H1 (cell line): ENCODE measurements around the gene SBF2. TPM values are rescaled to one million over a fixed set of nuclear protein-coding genes. Genes with fewer than 3 reads are reported as not detected.

Source experiments
- CTCF ChIA-PET: fragments of 300-600 bp; sonication (Branson Sonifier 250); formaldehyde crosslinking; loops from one replicate; lab custom pipeline; 2021; ENCODE audit not compliant: partially characterized antibody; lab: Charles Lee
- POLR2A ChIA-PET: fragments of 300-600 bp; sonication (Branson Sonifier 250); formaldehyde crosslinking; loops from one replicate; lab custom pipeline; 2021; ENCODE audit warnings: inconsistent platforms; ENCODE audit not compliant: partially characterized antibody; lab: Charles Lee
- DNase-seq, 2 experiments: peaks; one replicate each; pipeline versions ENCODE4 v3.0.0 to v3.0.0-alpha.2; 2010 to 2022; ENCODE audit warnings: low spot score in 2 of 2, low read depth in 1 of 2, mixed read lengths in 1 of 2
- FAIRE-seq: peaks from 2 replicates; lab custom pipeline; 2011; peaks lifted over from hg19 to GRCh38; lab: Jason Lieb, UNC
- H2AFZ ChIP-seq: 2 replicates; pipeline ENCODE4 v1.8.1; 2012; ENCODE audit warnings: low read length, inconsistent platforms
- H2AK5ac ChIP-seq: 2 replicates; pipeline ENCODE4 v1.6.1; 2013; ENCODE audit warnings: low read depth, low read length
- H2BK120ac ChIP-seq: replicated peaks from 2 replicates; pipeline ENCODE3; 2013; ENCODE audit warnings: low read depth, low read length, inconsistent platforms
- H2BK12ac ChIP-seq: 2 replicates; pipeline ENCODE4 v1.6.1; 2013; ENCODE audit warnings: low read depth, low read length
- H2BK15ac ChIP-seq: 2 replicates; pipeline ENCODE4 v1.6.1; 2013; ENCODE audit warnings: low read length
- H2BK20ac ChIP-seq: 2 replicates; pipeline ENCODE4 v1.6.1; 2013; ENCODE audit warnings: low read length
- H2BK5ac ChIP-seq: 2 replicates; pipeline ENCODE4 v1.6.1; 2013; ENCODE audit warnings: low read depth, low read length
- H3K14ac ChIP-seq: 2 replicates; pipeline ENCODE4 v1.6.1; 2013; ENCODE audit warnings: inconsistent platforms; ENCODE audit not compliant: insufficient read length
- H3K18ac ChIP-seq: 2 replicates; pipeline ENCODE4 v1.6.1; 2013; ENCODE audit warnings: low read length; ENCODE audit errors: extremely low read depth
- H3K23ac ChIP-seq: 2 replicates; pipeline ENCODE4 v1.6.1; 2013; ENCODE audit warnings: inconsistent platforms; ENCODE audit not compliant: insufficient read length
- H3K23me2 ChIP-seq: 2 replicates; pipeline ENCODE4 v1.6.1; 2013; ENCODE audit warnings: low read depth, low read length
- H3K27ac ChIP-seq: 2 replicates; pipeline ENCODE4 v1.6.1; 2011; ENCODE audit warnings: low read depth, low read length, inconsistent platforms
- H3K27me3 ChIP-seq, 4 experiments: replicated peaks in 1 of 4; 1 replicate in 1 of 4; 2 replicates in 3 of 4; pipeline versions ENCODE4 v1.6.1 to v1.8.1; 2011 to 2013; ENCODE audit warnings: low read length in 3 of 4, mild to moderate bottlenecking in 3 of 4, inconsistent platforms in 2 of 4, mixed read lengths in 2 of 4, moderate library complexity in 1 of 4; ENCODE audit not compliant: control insufficient read depth in 3 of 4, insufficient read depth in 3 of 4; ENCODE audit errors: extremely low read depth in 1 of 4
- H3K36me3 ChIP-seq, 4 experiments: 2 replicates each; pipeline versions ENCODE4 v1.6.1 to v1.8.1; 2011 to 2013; ENCODE audit warnings: mild to moderate bottlenecking in 4 of 4, low read length in 3 of 4, moderate library complexity in 2 of 4, control low read depth in 1 of 4, inconsistent platforms in 1 of 4; ENCODE audit not compliant: insufficient read depth in 4 of 4, control insufficient read depth in 2 of 4
- H3K4ac ChIP-seq: replicated peaks from 2 replicates; pipeline ENCODE3; 2013; ENCODE audit warnings: low read length, low read depth, mixed read lengths, inconsistent platforms; ENCODE audit not compliant: insufficient read length
- H3K4me1 ChIP-seq, 4 experiments: replicated peaks in 1 of 4; 1 replicate in 1 of 4; 2 replicates in 3 of 4; pipeline versions ENCODE4 v1.6.1 to v1.8.1; 2011 to 2013; ENCODE audit warnings: low read length in 3 of 4, inconsistent platforms in 2 of 4, mixed read lengths in 1 of 4; ENCODE audit not compliant: insufficient read depth in 4 of 4, control insufficient read depth in 3 of 4
- H3K4me2 ChIP-seq, 2 experiments: 2 replicates each; pipeline versions ENCODE4 v1.6.1 to v1.8.1; 2011 to 2013; ENCODE audit warnings: low read depth in 2 of 2, low read length in 2 of 2, control low read depth in 1 of 2, inconsistent platforms in 1 of 2, mild to moderate bottlenecking in 1 of 2; ENCODE audit not compliant: insufficient read depth in 1 of 2
- H3K4me3 ChIP-seq, 4 experiments: fragments of 200-600, 300-600 bp in 1 of 4; sonication (generic), shearing (Covaris generic), sonication (Bioruptor Twin) in 1 of 4; 2 replicates each; pipeline versions ENCODE4 v1.5.1 to v1.8.1; 2011 to 2016; ENCODE audit warnings: low read length in 4 of 4, low read depth in 3 of 4, control low read depth in 2 of 4, inconsistent platforms in 2 of 4, mild to moderate bottlenecking in 2 of 4, mixed read lengths in 1 of 4, moderate library complexity in 1 of 4; ENCODE audit not compliant: insufficient read depth in 2 of 4; ENCODE audit errors: extremely low read depth in 1 of 4
- H3K56ac ChIP-seq: replicated peaks from 2 replicates; pipeline ENCODE3; 2013; ENCODE audit warnings: low read depth, mild to moderate bottlenecking, mixed read lengths, low read length, inconsistent platforms; ENCODE audit not compliant: insufficient read length
- H3K79me1 ChIP-seq: 2 replicates; pipeline ENCODE4 v1.6.1; 2013; ENCODE audit warnings: low read depth, low read length, control low read depth
- H3K79me2 ChIP-seq, 2 experiments: 2 replicates each; pipeline versions ENCODE4 v1.6.1 to v1.8.1; 2012 to 2013; ENCODE audit warnings: low read length in 2 of 2, mild to moderate bottlenecking in 2 of 2, inconsistent platforms in 1 of 2; ENCODE audit not compliant: insufficient read depth in 2 of 2, control insufficient read depth in 1 of 2
- H3K9ac ChIP-seq, 4 experiments: replicated peaks in 1 of 4; 1 replicate in 1 of 4; 2 replicates in 3 of 4; pipeline versions ENCODE4 v1.6.1 to v1.8.1; 2011 to 2013; ENCODE audit warnings: low read depth in 3 of 4, low read length in 3 of 4, control low read depth in 2 of 4, mild to moderate bottlenecking in 2 of 4, moderate library complexity in 2 of 4, inconsistent platforms in 1 of 4; ENCODE audit errors: extremely low read depth in 1 of 4
- H3K9me3 ChIP-seq, 2 experiments: 2 replicates each; pipeline versions ENCODE4 v1.6.1 to v1.8.1; 2012 to 2013; ENCODE audit warnings: mild to moderate bottlenecking in 2 of 2, moderate library complexity in 2 of 2, control low read depth in 1 of 2, inconsistent platforms in 1 of 2, low read depth in 1 of 2, low read length in 1 of 2, mixed read lengths in 1 of 2; ENCODE audit not compliant: insufficient read depth in 2 of 2
- H4K20me1 ChIP-seq, 2 experiments: replicated peaks in 1 of 2; 2 replicates each; pipeline versions ENCODE3 to v1.8.1; 2011 to 2013; ENCODE audit warnings: inconsistent platforms in 2 of 2, low read length in 2 of 2, mild to moderate bottlenecking in 1 of 2; ENCODE audit not compliant: insufficient read depth in 2 of 2, control insufficient read depth in 1 of 2
- H4K5ac ChIP-seq: 2 replicates; pipeline ENCODE4 v1.6.1; 2013; ENCODE audit warnings: low read length, low read depth, mixed read lengths, inconsistent platforms; ENCODE audit not compliant: insufficient read length
- H4K8ac ChIP-seq: 2 replicates; pipeline ENCODE4 v1.8.0; 2013; ENCODE audit warnings: mild to moderate bottlenecking, moderate library complexity, low read length, inconsistent platforms; ENCODE audit not compliant: insufficient read depth; ENCODE audit errors: extremely low read depth
- H4K91ac ChIP-seq: replicated peaks from 2 replicates; pipeline ENCODE3; 2013; ENCODE audit warnings: low read length, mixed read lengths, inconsistent platforms; ENCODE audit not compliant: insufficient read length
- BACH1 ChIP-seq: IDR thresholded peaks from 2 replicates; pipeline ENCODE4 v1.6.1; 2012; ENCODE audit warnings: low read length, improper control_type of control experiment
- BCL11A ChIP-seq, 2 experiments: IDR thresholded peaks; one replicate each; pipeline ENCODE4 v1.6.1; 2011; ENCODE audit warnings: low read depth in 2 of 2, low read length in 2 of 2, mild to moderate bottlenecking in 2 of 2
- BRCA1 ChIP-seq: IDR thresholded peaks from 2 replicates; pipeline ENCODE4 v1.6.1; 2012; ENCODE audit warnings: low read depth, low read length, improper control_type of control experiment
- CEBPB ChIP-seq: IDR thresholded peaks from 2 replicates; pipeline ENCODE4 v1.6.1; 2012; ENCODE audit warnings: low read depth, low read length
- EZH2 ChIP-seq: fragments of 200-600 bp; sonication (generic); IDR thresholded peaks from 2 replicates; pipeline ENCODE4 v1.7.1; 2012; ENCODE audit warnings: low read depth, mild to moderate bottlenecking, moderate library complexity, low read length, inconsistent platforms; ENCODE audit not compliant: severe bottlenecking
- HDAC2 ChIP-seq, 2 experiments: fragments of 300-600 bp in 1 of 2; sonication (generic) in 1 of 2; IDR thresholded peaks; 2 replicates each; pipeline ENCODE4 v1.6.1; 2011 to 2012; ENCODE audit warnings: low read depth in 2 of 2, low read length in 2 of 2, mild to moderate bottlenecking in 2 of 2, moderate library complexity in 2 of 2, borderline replicate concordance in 1 of 2, inconsistent platforms in 1 of 2
- KDM5A ChIP-seq: fragments of 200-600 bp; IDR thresholded peaks from 2 replicates; pipeline ENCODE4 v1.7.1; 2012; ENCODE audit warnings: mild to moderate bottlenecking, low read length, inconsistent platforms, mixed read lengths
- RAD21 ChIP-seq, 2 experiments: IDR thresholded peaks in 1 of 2; conservative IDR thresholded peaks in 1 of 2; 2 replicates each; pipeline ENCODE4 v1.6.1; 2011; ENCODE audit warnings: low read depth in 2 of 2, low read length in 2 of 2, improper control_type of control experiment in 1 of 2, inconsistent platforms in 1 of 2, mild to moderate bottlenecking in 1 of 2, moderate library complexity in 1 of 2
- RFX5 ChIP-seq: IDR thresholded peaks from 2 replicates; pipeline ENCODE4 v1.6.1; 2011; ENCODE audit warnings: low read depth, low read length, improper control_type of control experiment, borderline replicate concordance
- TAF7 ChIP-seq: optimal IDR thresholded peaks from 2 replicates; pipeline ENCODE3; 2011; ENCODE audit warnings: low read depth, mild to moderate bottlenecking, inconsistent platforms, low read length, moderate library complexity, borderline replicate concordance
- TBP ChIP-seq: IDR thresholded peaks from 2 replicates; pipeline ENCODE4 v1.6.1; 2011; ENCODE audit warnings: low read depth, low read length, improper control_type of control experiment
- WGBS, 2 experiments: shearing (Covaris generic) in 1 of 2; methylation state at CpG; one replicate each; pipeline versions ENCODE4 v1.1.6 to v1.1.7; 2013 to 2015; ENCODE audit warnings: low lambda C conversion rate in 2 of 2, mixed read lengths in 2 of 2, inconsistent platforms in 1 of 2, low coverage in 1 of 2, missing lambda C conversion rate in 1 of 2; ENCODE audit not compliant: insufficient replicate concordance in 2 of 2, insufficient coverage in 1 of 2, insufficient read length in 1 of 2; ENCODE audit errors: extremely low coverage in 1 of 2, missing lambda C conversion rate in 1 of 2; 5-methylcytosine and 5-hydroxymethylcytosine counted together
- polyA plus RNA-seq, 7 experiments: library from polyadenylated mRNA; depleted of rRNA in 3 of 7; stranded (reverse) in 5 of 7; unstranded in 2 of 7; fragments of >200 nt in 5 of 7; fragments of 200-250 nt in 2 of 7; gene quantifications; 1 replicate in 5 of 7; 2 replicates in 1 of 7; 4 replicates in 1 of 7; pipeline versions ENCODE4 v1.2.1 to v1.2.3, GENCODE V29; 2011 to 2013; ENCODE audit warnings: missing spikeins in 2 of 7, mixed read lengths in 2 of 7
- total RNA-seq: library from RNA; stranded (reverse); fragmentation: NEBNext Ultra II Directional; extraction: Animal tissue kit (Norgen Biotek cat#: 25700); gene quantifications from 2 replicates; pipeline ENCODE4 v1.2.1, GENCODE V29; 2021
- TF ChIP-seq, protein P1 (sequence below): IDR thresholded peaks from 2 replicates; pipeline ENCODE4 v1.6.1; 2011; ENCODE audit warnings: low read length, improper control_type of control experiment

Gene SBF2
- total and polyA plus RNA-seq, 2 of the 8 experiments (the other 6 are each of a cell fraction or from before 2014, with no cell fraction given) = 36.7 to 50.5 TPM

- no peak overlapping the region for H4K5ac ChIP-seq
- H3K27ac ChIP-seq = no peak overlapping the region
- no peaks in the 10 kb centered on the region for H3K27me3 ChIP-seq
- no peak overlapping the region for H2BK120ac ChIP-seq
- POLR2A ChIA-PET = no interaction called here
- H3K18ac ChIP-seq = no peak overlapping the region
- no peaks in the 10 kb centered on the region for H3K79me1 ChIP-seq
- TF ChIP-seq TAF7 (no peak), RFX5 (no peak), BACH1 (no peak), EZH2 (no peak), BRCA1 (no peak), TBP (no peak), RAD21 (IDR thresholded peaks at IDR 0.05 in 1 of 2, conservative IDR thresholded peaks at IDR 0.05 in 1 of 2; ENCODE audit: low read depth in 2 of 2, low read length in 2 of 2) (no peak), KDM5A (no peak), BCL11A (IDR thresholded peaks at IDR 0.05; ENCODE audit: low read depth in 2 of 2, low read length in 2 of 2) (no peak), CEBPB (no peak), HDAC2 (IDR thresholded peaks at IDR 0.05; ENCODE audit: borderline replicate concordance in 1 of 2, low read depth in 2 of 2, low read length in 2 of 2) (no peak)
- TF ChIP-seq, protein P1, sequence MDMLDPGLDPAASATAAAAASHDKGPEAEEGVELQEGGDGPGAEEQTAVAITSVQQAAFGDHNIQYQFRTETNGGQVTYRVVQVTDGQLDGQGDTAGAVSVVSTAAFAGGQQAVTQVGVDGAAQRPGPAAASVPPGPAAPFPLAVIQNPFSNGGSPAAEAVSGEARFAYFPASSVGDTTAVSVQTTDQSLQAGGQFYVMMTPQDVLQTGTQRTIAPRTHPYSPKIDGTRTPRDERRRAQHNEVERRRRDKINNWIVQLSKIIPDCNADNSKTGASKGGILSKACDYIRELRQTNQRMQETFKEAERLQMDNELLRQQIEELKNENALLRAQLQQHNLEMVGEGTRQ = no peak
- H2AK5ac ChIP-seq = no peak overlapping the region
- H2BK12ac ChIP-seq = no peak overlapping the region
- no peak overlapping the region for H3K4me2 ChIP-seq
- DNase-seq (no peak), FAIRE-seq (no peak)
- H4K91ac ChIP-seq = no peak overlapping the region
- H2AFZ ChIP-seq = no peak overlapping the region
- H3K9ac ChIP-seq = no peak overlapping the region
- no peaks in the 10 kb centered on the region for H4K20me1 ChIP-seq
- H3K4me3 ChIP-seq = no peak overlapping the region
- H2BK15ac ChIP-seq = no peak overlapping the region
- no peak overlapping the region for H3K14ac ChIP-seq
- H3K79me2 ChIP-seq = no peaks in the 10 kb centered on the region
- no peak overlapping the region for H4K8ac ChIP-seq
- WGBS, 2 experiments = 89% methylated on average over 2 of the region's 2 CpGs; no CpG with 5 or more reads in 1 of the 2 experiments
- no peak overlapping the region for H3K23ac ChIP-seq
- H3K4ac ChIP-seq = no peak overlapping the region
- H3K23me2 ChIP-seq = no peaks in the 10 kb centered on the region
- no peak overlapping the region for H3K56ac ChIP-seq
- H3K4me1 ChIP-seq = no peaks in the 10 kb centered on the region
- no peak overlapping the region for H2BK5ac ChIP-seq
- no peaks in the 10 kb centered on the region for H3K36me3 ChIP-seq
- CTCF ChIA-PET = no interaction called here
- no peak overlapping the region for H2BK20ac ChIP-seq
- H3K9me3 ChIP-seq = no peaks in the 10 kb centered on the region
These were observed 168.4 kb downstream of the SBF2 start for GRCh38 chr11:10125522-10126133.
